Ectodermal cell (in vitro differentiated cells): ENCODE data around the gene PANK4.
A peak's percentile ranks its signal among the peaks of the same experiment; 100 is the strongest.

ENCODE experiments used
- H3K27ac ChIP-seq: 2 replicates; pipeline ENCODE4 v1.7.0; 2013; ENCODE audit warnings: mild to moderate bottlenecking, low read depth, low read length; ENCODE audit not compliant: insufficient read depth, poor library complexity, severe bottlenecking
- H3K27me3 ChIP-seq: 2 replicates; pipeline ENCODE4 v1.7.0; 2013; ENCODE audit warnings: mild to moderate bottlenecking, low read length; ENCODE audit not compliant: insufficient read depth, control insufficient read depth, poor library complexity, severe bottlenecking
- H3K36me3 ChIP-seq: one replicate; pipeline ENCODE4 v1.7.0; 2013; ENCODE audit warnings: low read length; ENCODE audit not compliant: control insufficient read depth, insufficient read depth
- H3K4me1 ChIP-seq: one replicate; pipeline ENCODE4 v1.7.0; 2013; ENCODE audit warnings: low read length; ENCODE audit not compliant: control insufficient read depth, insufficient read depth
- H3K4me3 ChIP-seq: 2 replicates; pipeline ENCODE4 v1.7.0; 2013; ENCODE audit warnings: low read depth, low read length, control low read depth; ENCODE audit not compliant: insufficient read depth
- H3K9me3 ChIP-seq: 2 replicates; pipeline ENCODE4 v1.7.0; 2013; ENCODE audit warnings: mild to moderate bottlenecking, low read length, moderate library complexity; ENCODE audit not compliant: control insufficient read depth
- WGBS, 2 experiments: methylation state at CpG; one replicate each; pipeline ENCODE4 v1.1.7; 2013; ENCODE audit warnings: missing lambda C conversion rate in 2 of 2; 5-methylcytosine and 5-hydroxymethylcytosine counted together

The PANK4 gene

DNA sequence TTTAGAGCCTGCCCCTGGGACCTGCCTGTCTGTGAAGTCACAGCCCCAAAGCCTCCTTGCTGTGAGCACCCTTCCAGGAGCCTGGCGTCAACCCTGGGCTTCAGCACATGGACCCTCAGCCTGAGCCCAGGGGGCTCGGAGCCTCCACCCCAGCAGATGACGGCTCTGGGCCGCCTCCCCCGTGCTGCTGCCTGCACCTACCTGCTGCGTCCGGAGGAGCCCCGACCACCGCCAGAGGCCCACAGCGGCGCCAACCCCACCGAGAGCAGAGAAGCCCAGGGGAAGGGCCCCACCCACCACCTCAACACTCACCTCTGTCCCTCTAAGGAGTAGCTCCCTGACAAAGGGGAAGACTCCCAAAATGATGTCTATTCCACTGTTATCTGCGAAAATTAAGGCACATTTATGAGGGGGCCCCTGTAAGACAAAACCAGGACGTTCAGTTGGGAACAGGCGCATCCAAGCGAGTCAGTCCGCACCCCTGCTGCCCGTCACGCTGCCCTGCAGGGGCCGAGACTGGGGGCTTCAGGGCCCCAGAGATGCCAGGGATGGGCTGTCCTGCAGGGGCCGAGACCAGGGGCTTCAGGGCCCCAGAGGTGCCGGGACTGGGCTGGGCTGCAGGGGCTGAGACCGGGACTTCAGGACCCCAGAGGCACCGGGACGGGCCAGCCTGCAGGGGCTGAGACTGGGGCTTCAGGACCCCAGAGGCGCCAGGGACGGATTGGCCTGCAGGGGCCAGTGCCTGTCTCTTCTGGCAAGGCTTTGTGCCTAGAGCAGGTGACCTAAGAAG lies 15.8 kb downstream of the PANK4 start:
- H3K4me3 ChIP-seq: no peak overlapping the region
- peaks cover 5% of the 10 kb centered on the region for H3K4me1 ChIP-seq
- no peaks in the 10 kb centered on the region for H3K27me3 ChIP-seq
- no peaks in the 10 kb centered on the region for H3K9me3 ChIP-seq
- WGBS, 2 experiments: 93 to 94% methylated on average over 27 of the region's 27 CpGs
- H3K27ac ChIP-seq: no peak overlapping the region
- H3K36me3 ChIP-seq: peaks cover 40% of the 10 kb centered on the region

DNA sequence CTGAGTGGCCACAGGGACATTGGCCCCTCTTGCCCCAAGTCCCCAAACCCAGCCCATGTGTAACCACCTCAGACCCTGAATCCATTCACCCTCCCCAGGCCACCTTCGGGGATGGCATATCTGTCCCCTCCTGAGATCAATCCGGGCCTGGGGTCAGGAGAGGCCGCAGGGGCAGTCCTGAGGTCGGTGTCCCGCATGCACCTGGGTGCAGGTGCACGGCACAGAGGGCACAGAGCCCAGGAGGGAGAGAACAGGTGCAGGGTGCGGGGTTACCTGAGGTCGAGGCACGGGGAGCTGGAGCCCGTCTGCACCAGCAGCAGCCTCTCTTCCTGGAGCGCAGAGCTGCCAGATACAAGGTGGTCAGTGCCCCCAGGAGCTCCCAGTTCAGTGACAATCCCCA lies 16.8 kb downstream of the PANK4 start:
- H3K4me3 ChIP-seq: no peak overlapping the region
- peaks cover 5% of the 10 kb centered on the region for H3K4me1 ChIP-seq
- peaks cover 37% of the 10 kb centered on the region for H3K36me3 ChIP-seq
- no peaks in the 10 kb centered on the region for H3K27me3 ChIP-seq
- WGBS, 2 experiments: 95 to 97% methylated on average over 11 of the region's 11 CpGs
- H3K27ac ChIP-seq: no peak overlapping the region
- no peaks in the 10 kb centered on the region for H3K9me3 ChIP-seq

DNA sequence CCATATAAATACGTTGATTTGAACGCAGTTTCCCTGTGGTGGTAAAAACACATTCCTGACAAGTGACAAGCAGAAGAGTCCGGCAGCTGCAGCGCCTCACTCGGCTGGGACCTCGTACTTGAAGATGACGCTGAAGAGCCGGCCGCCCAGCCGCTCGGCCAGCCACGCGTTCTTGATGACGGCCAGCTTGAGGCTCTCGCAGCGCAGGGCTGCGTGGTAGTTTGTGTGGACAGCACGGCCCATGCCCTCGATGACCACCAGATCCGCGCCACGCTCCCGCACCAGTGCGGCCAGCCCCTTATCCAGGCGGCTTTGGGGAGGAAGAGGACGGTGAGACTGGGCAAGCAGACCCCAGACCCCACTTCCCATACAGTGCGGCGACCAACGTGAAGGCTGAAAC lies 17.6 kb downstream of the PANK4 start:
- peaks cover 32% of the 10 kb centered on the region for H3K36me3 ChIP-seq

DNA sequence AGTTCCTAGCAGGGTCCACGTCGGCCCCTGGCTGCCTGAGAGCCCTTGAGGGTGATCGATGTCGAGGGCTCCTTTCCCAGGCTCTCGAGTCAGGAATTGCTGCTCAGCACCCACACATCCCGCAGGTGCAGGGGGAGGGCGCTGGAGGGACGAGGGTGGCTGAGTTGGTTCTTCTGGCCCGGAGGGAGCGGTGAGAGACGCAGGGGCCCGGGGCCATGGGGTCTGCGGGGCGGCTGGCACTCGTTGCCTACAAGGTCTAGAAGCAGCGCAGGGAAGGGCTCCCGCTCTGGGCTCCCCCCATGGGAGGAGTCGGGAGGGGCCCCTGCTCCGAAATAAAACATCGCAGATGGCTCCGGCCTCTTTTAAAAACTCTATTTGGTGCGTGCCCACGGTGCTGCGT lies 18.2 kb downstream of the PANK4 start:
- Histone ChIP-seq H3K36me3 (peaks cover 31% of the 10 kb centered on the region), H3K4me3 (no peak overlapping the region), H3K27me3 (no peaks in the 10 kb centered on the region), H3K27ac (no peak overlapping the region), H3K4me1 (peaks cover 11% of the 10 kb centered on the region), H3K9me3 (no peaks in the 10 kb centered on the region)
- WGBS, 2 experiments: 91 to 92% methylated on average over 21 to 22 of the region's 24 CpGs

More for the DNA sequence above, 17.6 kb downstream of the PANK4 start:
- Histone ChIP-seq H3K27me3 (no peaks in the 10 kb centered on the region), H3K4me1 (peaks cover 8% of the 10 kb centered on the region), H3K9me3 (no peaks in the 10 kb centered on the region), H3K27ac (no peak overlapping the region), H3K4me3 (no peak overlapping the region)
- 95 to 97% methylated on average over 29 of the region's 29 CpGs for WGBS, 2 experiments

DNA sequence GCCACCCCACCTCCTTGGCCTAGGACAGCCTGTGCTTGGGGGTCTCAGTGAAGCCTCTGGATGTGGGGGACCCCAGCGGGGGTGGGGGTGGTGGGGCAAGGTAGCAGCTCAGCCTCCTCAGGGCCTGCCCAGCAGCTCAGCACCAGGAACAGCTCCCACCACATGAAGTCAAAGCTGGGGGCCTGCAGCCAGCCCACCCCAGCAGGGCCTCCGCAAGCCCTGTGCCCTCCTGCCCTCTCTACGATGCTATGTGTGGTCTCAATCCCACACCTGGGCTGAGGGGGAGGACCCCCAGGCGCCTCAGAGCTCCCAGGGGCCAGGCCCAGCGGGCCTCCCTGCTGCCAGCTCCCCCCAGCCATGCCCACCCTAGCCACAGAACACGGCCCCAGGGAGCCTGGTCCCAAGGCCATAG lies 18.6 kb downstream of the PANK4 start:
- peaks cover 11% of the 10 kb centered on the region for H3K4me1 ChIP-seq
- WGBS, 2 experiments: 93 to 95% methylated on average over 6 of the region's 6 CpGs
- no peak overlapping the region for H3K4me3 ChIP-seq
- H3K27ac ChIP-seq: no peak overlapping the region
- H3K27me3 ChIP-seq: no peaks in the 10 kb centered on the region
- no peaks in the 10 kb centered on the region for H3K9me3 ChIP-seq
- H3K36me3 ChIP-seq: peaks cover 27% of the 10 kb centered on the region

DNA sequence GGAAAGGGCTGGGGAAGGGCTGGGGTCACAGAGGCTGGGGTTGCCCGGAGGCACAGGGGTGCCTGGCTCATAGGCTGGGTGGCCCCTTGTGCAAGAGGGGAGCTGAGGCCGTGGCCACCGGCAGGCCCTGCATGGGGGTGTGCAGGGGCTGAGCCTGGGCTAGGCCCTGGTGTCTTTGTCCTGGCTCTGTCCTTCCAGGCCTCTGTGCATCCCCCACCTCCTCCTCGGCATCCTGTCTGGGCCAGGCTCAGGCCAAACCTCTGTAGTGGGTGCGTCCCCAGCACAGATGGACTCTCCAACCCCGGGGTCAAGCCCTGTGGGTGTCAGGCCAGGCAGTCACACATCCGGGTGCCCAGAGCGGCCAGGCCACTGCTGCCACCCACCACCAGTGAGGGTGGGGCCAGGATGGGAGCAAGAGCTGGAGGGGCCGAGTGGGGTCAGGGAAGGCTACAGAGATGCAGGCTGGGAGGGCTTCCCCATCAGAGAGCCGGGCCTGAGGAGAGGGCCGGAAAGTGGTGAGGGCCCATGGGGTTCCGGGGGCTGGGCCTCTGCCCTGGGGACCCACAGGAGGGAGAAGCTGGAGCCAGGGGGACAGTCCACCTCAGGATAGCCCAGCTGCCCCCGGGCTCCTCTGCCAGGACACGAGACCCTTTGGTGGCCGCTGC lies 19.4 kb downstream of the PANK4 start:
- peak overlapping the region; percentile 11 for H3K27ac ChIP-seq
- peaks cover 12% of the 10 kb centered on the region for H3K4me1 ChIP-seq
- no peaks in the 10 kb centered on the region for H3K9me3 ChIP-seq
- no peaks in the 10 kb centered on the region for H3K27me3 ChIP-seq
- 77% methylated on average over 15 of the region's 15 CpGs for WGBS, 2 experiments
- peaks cover 25% of the 10 kb centered on the region for H3K36me3 ChIP-seq
- H3K4me3 ChIP-seq: no peak overlapping the region

DNA sequence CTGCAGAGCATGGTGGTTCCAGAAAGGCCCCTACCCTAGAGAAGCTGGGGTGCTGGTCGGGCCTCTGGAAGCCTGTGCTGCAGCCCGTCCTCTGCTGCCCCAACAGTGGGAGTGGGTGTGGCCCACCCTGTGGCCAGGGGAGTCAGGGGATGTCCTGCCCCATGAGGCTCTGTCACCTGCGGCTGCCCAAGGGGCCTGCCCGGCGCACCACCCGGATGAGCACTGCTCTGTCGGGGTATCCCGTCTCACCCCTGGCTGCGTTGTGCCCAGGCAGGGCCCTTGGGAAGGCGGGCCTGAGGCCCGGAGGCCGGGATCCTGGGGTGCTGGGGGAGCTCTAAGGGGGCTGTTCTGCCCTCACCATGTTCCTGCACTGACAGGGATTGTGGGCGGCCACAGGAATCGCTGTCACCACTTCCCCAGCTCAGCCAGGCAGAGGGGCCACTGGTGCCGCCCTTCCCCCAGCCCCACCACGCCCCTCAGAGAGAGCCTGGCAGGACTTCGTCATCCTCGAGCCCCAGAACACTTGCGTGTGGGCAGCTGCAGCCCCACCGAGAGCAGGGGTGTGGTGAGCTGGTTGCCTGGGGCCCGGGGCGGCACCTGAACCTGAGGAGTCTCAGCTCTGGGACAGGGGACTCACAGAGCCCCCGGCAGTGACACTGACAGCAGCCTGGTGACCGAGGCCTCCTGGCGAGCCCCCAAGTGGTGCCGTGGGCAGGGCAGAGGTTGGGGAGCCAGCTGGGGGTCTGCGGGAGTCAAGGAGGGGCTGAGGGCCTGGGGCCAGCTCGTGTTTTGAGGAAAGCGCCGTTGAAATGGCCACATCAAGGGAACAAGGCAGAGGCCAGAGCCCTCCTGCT lies 20.2 kb downstream of the PANK4 start:
- Histone ChIP-seq H3K27me3 (no peaks in the 10 kb centered on the region), H3K4me3 (no peak overlapping the region), H3K27ac (peak overlapping the region; percentile 11), H3K4me1 (peaks cover 16% of the 10 kb centered on the region), H3K36me3 (peaks cover 22% of the 10 kb centered on the region), H3K9me3 (no peaks in the 10 kb centered on the region)
- WGBS, 2 experiments: 87 to 88% methylated on average over 30 of the region's 30 CpGs

DNA sequence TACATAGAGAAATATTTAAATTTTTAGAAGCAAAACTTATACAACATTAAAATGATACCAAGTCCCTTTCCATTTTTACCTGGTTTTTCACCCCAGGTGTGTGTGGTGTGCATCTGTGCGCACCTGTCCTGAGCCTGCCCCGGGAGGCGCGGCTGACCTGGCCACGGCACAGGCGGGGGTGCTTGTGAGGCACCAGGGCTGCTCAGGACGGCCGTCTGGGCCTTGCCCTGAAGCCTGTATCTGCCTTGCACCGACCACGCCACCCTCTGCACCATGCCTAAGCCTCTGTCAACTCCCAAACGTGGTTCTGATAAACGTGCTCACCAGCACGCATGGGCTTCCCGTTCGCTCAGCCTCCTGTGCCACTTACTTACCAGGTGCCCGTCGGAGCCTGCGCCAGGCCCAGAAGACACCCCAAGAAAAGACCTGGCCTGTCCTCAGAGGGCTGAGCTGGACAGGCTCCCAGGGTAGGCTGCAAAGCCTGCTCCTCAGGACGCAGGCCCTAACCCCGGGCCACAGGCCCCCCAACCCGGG lies 20.9 kb downstream of the PANK4 start:
- Histone ChIP-seq H3K27me3 (no peaks in the 10 kb centered on the region), H3K4me1 (peaks cover 16% of the 10 kb centered on the region), H3K4me3 (no peak overlapping the region), H3K36me3 (peaks cover 15% of the 10 kb centered on the region), H3K27ac (no peak overlapping the region), H3K9me3 (no peaks in the 10 kb centered on the region)
- 89 to 92% methylated on average over 21 of the region's 21 CpGs for WGBS, 2 experiments

DNA sequence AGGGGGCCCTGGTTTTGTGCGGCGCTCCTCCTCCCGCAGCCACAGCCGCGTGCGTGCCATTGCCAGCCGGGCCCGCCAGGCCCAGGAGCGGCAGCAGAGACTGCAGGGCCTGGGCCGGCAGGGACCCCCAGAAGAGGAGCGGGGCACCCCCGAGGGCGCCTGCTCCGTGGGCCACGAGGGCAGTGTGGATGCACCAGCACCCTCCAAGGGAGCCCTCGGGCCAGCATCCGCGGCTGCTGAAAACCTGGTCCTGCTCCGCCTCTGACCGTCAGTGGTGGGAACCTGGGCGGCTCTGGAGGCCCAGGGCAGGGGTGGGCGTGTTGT lies 21.5 kb downstream of the PANK4 start:
- Histone ChIP-seq H3K4me3 (no peak overlapping the region), H3K27ac (no peak overlapping the region), H3K4me1 (peaks cover 16% of the 10 kb centered on the region), H3K36me3 (peaks cover 9% of the 10 kb centered on the region), H3K27me3 (no peaks in the 10 kb centered on the region), H3K9me3 (no peaks in the 10 kb centered on the region)
- 87 to 90% methylated on average over 22 of the region's 22 CpGs for WGBS, 2 experiments
